ENCODE results near the gene MAG.
"Not testable (repeated sequence)": the region's sequence is repeated elsewhere in the genome, so short reads cannot be mapped to it uniquely, and the experiment has no call there.

Gene MAG

GRCh38 chr19:35284153-35285094, 7.5 kb upstream of the MAG start:
- no peak for DNase-seq

- DNase-seq = no peak
Observed at GRCh38 chr19:35285095-35285449, 6.9 kb upstream of the MAG start.

- DNase-seq = not testable (repeated sequence)
Observed at GRCh38 chr19:35285465-35285864, 6.5 kb upstream of the MAG start.

GRCh38 chr19:35286101-35286500, 5.9 kb upstream of the MAG start:
- DNase-seq = not testable (repeated sequence)

GRCh38 chr19:35287713-35288112, 4.2 kb upstream of the MAG start:
- DNase-seq = no peak

GRCh38 chr19:35288331-35288730, 3.6 kb upstream of the MAG start:
- no peak for DNase-seq

- no peak for DNase-seq
Observed at GRCh38 chr19:35288906-35289305, 3.1 kb upstream of the MAG start.

GRCh38 chr19:35290381-35291127, 1.4 kb upstream of the MAG start:
- DNase-seq = no peak

GRCh38 chr19:35291259-35291658, 702 bp upstream of the MAG start:
- no peak for DNase-seq

GRCh38 chr19:35292421-35293362, 731 bp downstream of the MAG start:
- DNase-seq = no peak

GRCh38 chr19:35293363-35293739, 1.4 kb downstream of the MAG start:
- no peak for DNase-seq

- no peak for DNase-seq
Observed at GRCh38 chr19:35293808-35294207, 1.8 kb downstream of the MAG start.

GRCh38 chr19:35294328-35294727, 2.4 kb downstream of the MAG start:
- DNase-seq = no peak

GRCh38 chr19:35294859-35295791, 3.2 kb downstream of the MAG start:
- DNase-seq = no peak

GRCh38 chr19:35295792-35296462, 4.0 kb downstream of the MAG start:
- no peak for DNase-seq

- no peak for DNase-seq
Observed at GRCh38 chr19:35296644-35297514, 4.9 kb downstream of the MAG start.

GRCh38 chr19:35297515-35297848, 5.5 kb downstream of the MAG start:
- no peak for DNase-seq

GRCh38 chr19:35297922-35298321, 6.0 kb downstream of the MAG start:
- DNase-seq = no peak

- no peak for DNase-seq
Observed at GRCh38 chr19:35298561-35298972, 6.6 kb downstream of the MAG start.

Data from NCI-H187 treated with DMSO at 0.1 percent for 48 hours (cell line).